ENCODE data around the gene ARG2. TPM values are rescaled to one million over a fixed set of nuclear protein-coding genes. Genes with fewer than 3 reads are reported as not detected.

ARG2 gene
- total and polyA plus RNA-seq, 9 of the 15 experiments (the other 6 are each of a cell fraction or from before 2014, with no cell fraction given): 6.2 to 75.0 (median 17.8) TPM

- TF ChIP-seq PRDM10 (IDR thresholded peaks at IDR 0.05; ENCODE audit: partially characterized antibody) (peak; percentile 26), HMGN3 (IDR thresholded peaks at IDR 0.05; ENCODE audit: borderline replicate concordance, extremely low read depth, insufficient read length, low read depth, low read length) (peak; percentile 49), SAFB (IDR thresholded peaks at IDR 0.05; ENCODE audit: borderline replicate concordance, low read depth, low read length) (no peak), NELFE (IDR thresholded peaks at IDR 0.05; ENCODE audit: insufficient read depth, insufficient read length) (no peak), SMAD1 (IDR thresholded peaks at IDR 0.05; ENCODE audit: low read depth, low read length, partially characterized antibody) (no peak), ZNF511 (CRISPR knock-in tag; IDR thresholded peaks at IDR 0.05) (no peak), ZZZ3 (IDR thresholded peaks at IDR 0.05) (no peak), GTF2F1 (IDR thresholded peaks at IDR 0.05; ENCODE audit: low read depth, low read length) (no peak), FOXJ3 (CRISPR knock-in tag; IDR thresholded peaks at IDR 0.05) (no peak), MAZ (CRISPR knock-in tag; conservative IDR thresholded peaks at IDR 0.05 in 1 of 2, IDR thresholded peaks at IDR 0.05 in 1 of 2) (peak; percentile 79 to 92), TARDBP (IDR thresholded peaks at IDR 0.05) (no peak), ZNF165 (CRISPR knock-in tag; IDR thresholded peaks at IDR 0.05; ENCODE audit: borderline replicate concordance) (no peak), DLX4 (CRISPR knock-in tag; IDR thresholded peaks at IDR 0.05) (no peak), KLF16 (IDR thresholded peaks at IDR 0.05) (no peak), ZNF224 (CRISPR knock-in tag; IDR thresholded peaks at IDR 0.05) (no peak), ARID3B (CRISPR knock-in tag; IDR thresholded peaks at IDR 0.05; ENCODE audit: borderline replicate concordance) (no peak), CEBPZ (IDR thresholded peaks at IDR 0.05; ENCODE audit: borderline replicate concordance, low read depth, low read length) (no peak), ZNF668 (CRISPR knock-in tag; IDR thresholded peaks at IDR 0.05) (no peak)
These were observed at the start of gene ARG2 (continued) for GRCh38 chr14:67619446-67620216.
